D721Med (cell line): ENCODE measurements around the gene RTN1.

Experiments
- DNase-seq: peaks from one replicate; pipeline ENCODE4 v3.0.0; 2011; ENCODE audit warnings: low spot score; ENCODE audit not compliant: insufficient read length
- FAIRE-seq: peaks from 2 replicates; lab custom pipeline; 2011; peaks lifted over from hg19 to GRCh38; lab: Jason Lieb, UNC
- CTCF ChIP-seq: IDR thresholded peaks from 2 replicates; pipeline ENCODE4 v1.5.1; 2012; ENCODE audit warnings: mild to moderate bottlenecking, control low read depth; ENCODE audit not compliant: insufficient read depth; ENCODE audit errors: missing control alignments

Gene RTN1

GRCh38 chr14:59826150-59826549 lies 44.4 kb downstream of the RTN1 start:
- FAIRE-seq, result no peak

GRCh38 chr14:59823179-59823578 lies 47.4 kb downstream of the RTN1 start:
- TF ChIP-seq CTCF, result no peak
- no peak for FAIRE-seq
- DNase-seq, result no peak

More at GRCh38 chr14:59826150-59826549, 44.4 kb downstream of the RTN1 start:
- DNase-seq, result no peak
- no peak for TF ChIP-seq CTCF

GRCh38 chr14:59819446-59820088 lies 51.0 kb downstream of the RTN1 start:
- no peak for TF ChIP-seq CTCF
- FAIRE-seq (no peak), DNase-seq (no peak)

- TF ChIP-seq CTCF, result no peak
- FAIRE-seq, result no peak
- no peak for DNase-seq
These were observed 53.6 kb downstream of the RTN1 start for GRCh38 chr14:59816941-59817340.

- DNase-seq (no peak), FAIRE-seq (no peak)
- no peak for TF ChIP-seq CTCF
These were observed 55.6 kb downstream of the RTN1 start for GRCh38 chr14:59814988-59815387.

- TF ChIP-seq CTCF, result no peak
- no peak for DNase-seq
- FAIRE-seq, result no peak
These were observed 58.8 kb downstream of the RTN1 start for GRCh38 chr14:59811815-59812214.

- TF ChIP-seq CTCF, result no peak
- DNase-seq (no peak), FAIRE-seq (no peak)
These were observed 59.5 kb downstream of the RTN1 start for GRCh38 chr14:59811073-59811472.
